PFSK-1 (cell line): Measurements from ENCODE around the gene SPANXA2.

Experiments used
- POLR2AphosphoS5 ChIP-seq: IDR thresholded peaks from 2 replicates; pipeline ENCODE4 v1.6.1; 2012; ENCODE audit warnings: low read depth, mild to moderate bottlenecking, control low read depth, low read length, moderate library complexity
- TAF1 ChIP-seq: IDR thresholded peaks from 2 replicates; pipeline ENCODE4 v1.6.1; 2012; ENCODE audit warnings: low read length, control low read depth, borderline replicate concordance; ENCODE audit not compliant: insufficient read depth
- TF ChIP-seq, protein P1 (sequence below), 2 experiments: IDR thresholded peaks; 2 replicates each; pipeline versions ENCODE4 v1.6.1 to v1.8.0; 2011 to 2012; ENCODE audit warnings: low read depth in 2 of 2, low read length in 2 of 2, control low read depth in 1 of 2, inconsistent platforms in 1 of 2, mild to moderate bottlenecking in 1 of 2, moderate library complexity in 1 of 2; ENCODE audit not compliant: insufficient read depth in 1 of 2

DNA sequence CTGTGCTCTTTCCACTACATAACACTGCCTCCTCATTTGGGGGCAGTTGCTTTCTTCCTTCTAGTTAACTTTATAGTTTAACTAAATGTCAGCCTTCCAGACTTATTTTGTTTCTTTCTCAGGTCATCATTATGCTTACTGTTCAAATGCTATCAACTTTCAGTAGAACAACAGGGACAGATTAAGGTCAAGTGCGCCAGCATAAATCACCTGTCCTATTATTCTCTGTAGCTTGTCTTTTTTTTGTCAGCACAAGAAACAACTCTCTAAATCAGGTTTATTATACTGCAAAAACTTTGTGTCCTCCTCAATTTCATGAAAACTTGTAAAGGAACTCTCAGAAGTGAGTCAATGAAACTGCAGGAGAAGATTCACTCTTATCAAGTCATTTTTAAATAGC lies 19.6 kb downstream of the SPANXA2 start:
- TF ChIP-seq POLR2AphosphoS5 = no peak
- no peak for TF ChIP-seq TAF1
- TF ChIP-seq, protein P1, sequence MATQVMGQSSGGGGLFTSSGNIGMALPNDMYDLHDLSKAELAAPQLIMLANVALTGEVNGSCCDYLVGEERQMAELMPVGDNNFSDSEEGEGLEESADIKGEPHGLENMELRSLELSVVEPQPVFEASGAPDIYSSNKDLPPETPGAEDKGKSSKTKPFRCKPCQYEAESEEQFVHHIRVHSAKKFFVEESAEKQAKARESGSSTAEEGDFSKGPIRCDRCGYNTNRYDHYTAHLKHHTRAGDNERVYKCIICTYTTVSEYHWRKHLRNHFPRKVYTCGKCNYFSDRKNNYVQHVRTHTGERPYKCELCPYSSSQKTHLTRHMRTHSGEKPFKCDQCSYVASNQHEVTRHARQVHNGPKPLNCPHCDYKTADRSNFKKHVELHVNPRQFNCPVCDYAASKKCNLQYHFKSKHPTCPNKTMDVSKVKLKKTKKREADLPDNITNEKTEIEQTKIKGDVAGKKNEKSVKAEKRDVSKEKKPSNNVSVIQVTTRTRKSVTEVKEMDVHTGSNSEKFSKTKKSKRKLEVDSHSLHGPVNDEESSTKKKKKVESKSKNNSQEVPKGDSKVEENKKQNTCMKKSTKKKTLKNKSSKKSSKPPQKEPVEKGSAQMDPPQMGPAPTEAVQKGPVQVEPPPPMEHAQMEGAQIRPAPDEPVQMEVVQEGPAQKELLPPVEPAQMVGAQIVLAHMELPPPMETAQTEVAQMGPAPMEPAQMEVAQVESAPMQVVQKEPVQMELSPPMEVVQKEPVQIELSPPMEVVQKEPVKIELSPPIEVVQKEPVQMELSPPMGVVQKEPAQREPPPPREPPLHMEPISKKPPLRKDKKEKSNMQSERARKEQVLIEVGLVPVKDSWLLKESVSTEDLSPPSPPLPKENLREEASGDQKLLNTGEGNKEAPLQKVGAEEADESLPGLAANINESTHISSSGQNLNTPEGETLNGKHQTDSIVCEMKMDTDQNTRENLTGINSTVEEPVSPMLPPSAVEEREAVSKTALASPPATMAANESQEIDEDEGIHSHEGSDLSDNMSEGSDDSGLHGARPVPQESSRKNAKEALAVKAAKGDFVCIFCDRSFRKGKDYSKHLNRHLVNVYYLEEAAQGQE (IDR thresholded peaks at IDR 0.05; ENCODE audit: insufficient read depth in 1 of 2, low read depth in 2 of 2, low read length in 2 of 2) = no peak
